Measurements from ENCODE around the gene E2F4.

DNA sequence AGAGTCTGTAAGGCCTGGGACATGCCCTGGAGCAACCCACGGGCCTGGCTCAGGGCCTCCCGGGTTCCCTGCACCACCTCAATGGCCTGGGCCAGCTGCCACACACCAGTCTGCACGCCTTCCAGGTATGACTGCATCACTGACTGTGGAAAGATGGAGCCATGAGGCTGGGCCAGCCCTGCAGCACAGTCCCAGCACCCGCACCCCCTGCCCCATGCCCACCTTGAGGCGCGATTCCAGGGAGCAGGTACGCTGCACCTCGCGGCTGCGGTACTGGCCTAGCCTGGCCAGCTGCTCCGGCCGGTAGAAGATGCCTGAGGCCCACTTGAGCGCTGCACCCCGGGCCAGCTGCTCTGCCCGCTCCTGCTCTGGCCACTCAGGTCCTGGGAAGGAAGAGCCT, 3.2 kb upstream of the E2F4 start:
- TF ChIP-seq CTCF (IDR thresholded peaks at IDR 0.05; ENCODE audit: insufficient read depth, low read depth, low read length) (no peak), EZH2 (IDR thresholded peaks at IDR 0.05; ENCODE audit: insufficient read depth, low read length) (no peak)
